ENCODE measurements around the gene IGFBP4. TPM values are rescaled to one million over a fixed set of nuclear protein-coding genes. Genes with fewer than 3 reads are reported as not detected.

IGFBP4 gene
- total and polyA plus RNA-seq, 2 of the 13 experiments (the other 11 are each of a cell fraction or from before 2014, with no cell fraction given), result 4.1 to 49.0 TPM

- TF ChIP-seq AKNA (CRISPR knock-in tag; IDR thresholded peaks at IDR 0.05; ENCODE audit: borderline replicate concordance), result no peak
- TF ChIP-seq ZNF12 (CRISPR knock-in tag; IDR thresholded peaks at IDR 0.05), result peak; percentile 75; the same call in 1 of the 2 replicates
- TF ChIP-seq ZBTB34 (CRISPR knock-in tag; IDR thresholded peaks at IDR 0.05), result 0 out of 2 replicates have a peak, but pooled peaks have one; percentile 70
- no peak for TF ChIP-seq ZNF367 (CRISPR knock-in tag; IDR thresholded peaks at IDR 0.05; ENCODE audit: borderline replicate concordance)
- no peak for TF ChIP-seq SRSF4 (IDR thresholded peaks at IDR 0.05; ENCODE audit: low read depth, low read length, poor library complexity, severe bottlenecking)
- peak; percentile 69; the same call in 1 of the 2 replicates for TF ChIP-seq ZNF256 (CRISPR knock-in tag; conservative IDR thresholded peaks at IDR 0.05)
- no peak for TF ChIP-seq ZFYVE20 (CRISPR knock-in tag; IDR thresholded peaks at IDR 0.05; ENCODE audit: borderline replicate concordance, low read depth)
- no peak for TF ChIP-seq ZBTB1 (CRISPR knock-in tag; IDR thresholded peaks at IDR 0.05; ENCODE audit: borderline replicate concordance)
- TF ChIP-seq CENPBD1 (CRISPR knock-in tag; IDR thresholded peaks at IDR 0.05; ENCODE audit: borderline replicate concordance, low read depth), result no peak
- TF ChIP-seq FLYWCH1 (CRISPR knock-in tag; IDR thresholded peaks at IDR 0.05), result no peak
- peak; percentile 95 for TF ChIP-seq MNT (IDR thresholded peaks at IDR 0.05)
- no peak; the same call in 1 of the 2 replicates for TF ChIP-seq PBX2 (CRISPR knock-in tag; IDR thresholded peaks at IDR 0.05)
- no peak for TF ChIP-seq ZNF816 (CRISPR knock-in tag; IDR thresholded peaks at IDR 0.05; ENCODE audit: borderline replicate concordance)
- TF ChIP-seq ZNF574 (CRISPR knock-in tag; IDR thresholded peaks at IDR 0.05), result peak; percentile 78
These were observed 5.5 kb downstream of the IGFBP4 start (continued) for GRCh38 chr17:40448639-40449261.

Measured in HepG2 (cell line).